ENCODE data around the gene FAM241A. TPM values are rescaled to one million over a fixed set of nuclear protein-coding genes. Genes with fewer than 3 reads are reported as not detected.
A peak's percentile ranks its signal among the peaks of the same experiment; 100 is the strongest.

The FAM241A gene
- total and polyA plus RNA-seq, 9 of the 15 experiments (the other 6 are each of a cell fraction or from before 2014, with no cell fraction given) = 2.3 to 8.5 (median 5.3) TPM

GRCh38 chr4:112230879-112231778 is 85.9 kb downstream of the FAM241A start (continued):
- TF ChIP-seq, protein P1, sequence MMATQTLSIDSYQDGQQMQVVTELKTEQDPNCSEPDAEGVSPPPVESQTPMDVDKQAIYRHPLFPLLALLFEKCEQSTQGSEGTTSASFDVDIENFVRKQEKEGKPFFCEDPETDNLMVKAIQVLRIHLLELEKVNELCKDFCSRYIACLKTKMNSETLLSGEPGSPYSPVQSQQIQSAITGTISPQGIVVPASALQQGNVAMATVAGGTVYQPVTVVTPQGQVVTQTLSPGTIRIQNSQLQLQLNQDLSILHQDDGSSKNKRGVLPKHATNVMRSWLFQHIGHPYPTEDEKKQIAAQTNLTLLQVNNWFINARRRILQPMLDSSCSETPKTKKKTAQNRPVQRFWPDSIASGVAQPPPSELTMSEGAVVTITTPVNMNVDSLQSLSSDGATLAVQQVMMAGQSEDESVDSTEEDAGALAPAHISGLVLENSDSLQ (IDR thresholded peaks at IDR 0.05) = no peak; the same call in 1 of the 2 replicates
- TF ChIP-seq SUPT5H (IDR thresholded peaks at IDR 0.05) (no peak; the same call in 1 of the 2 replicates), HDAC8 (tag; IDR thresholded peaks at IDR 0.05) (no peak), ZNF217 (CRISPR knock-in tag; IDR thresholded peaks at IDR 0.05) (no peak), SREBF1 (IDR thresholded peaks at IDR 0.05; ENCODE audit: borderline replicate concordance, low read depth, low read length) (no peak), ZNF586 (CRISPR knock-in tag; conservative IDR thresholded peaks at IDR 0.05) (no peak), ZNF274 (IDR thresholded peaks at IDR 0.05; ENCODE audit: borderline replicate concordance, low read depth, low read length) (no peak), SREBF2 (CRISPR knock-in tag; IDR thresholded peaks at IDR 0.05) (no peak), ELF4 (CRISPR knock-in tag; IDR thresholded peaks at IDR 0.05) (0 out of 2 replicates have a peak, but pooled peaks have one; percentile 27), CBFB (CRISPR knock-in tag; IDR thresholded peaks at IDR 0.05) (no peak), PCBP2 (IDR thresholded peaks at IDR 0.05; ENCODE audit: low read depth, low read length, poor library complexity, severe bottlenecking) (no peak), BDP1 (IDR thresholded peaks at IDR 0.05; ENCODE audit: insufficient read depth, insufficient read length) (no peak), TCF7 (IDR thresholded peaks at IDR 0.05; ENCODE audit: borderline replicate concordance) (0 out of 2 replicates have a peak, but pooled peaks have one; percentile 16)
- TF ChIP-seq, protein P2, sequence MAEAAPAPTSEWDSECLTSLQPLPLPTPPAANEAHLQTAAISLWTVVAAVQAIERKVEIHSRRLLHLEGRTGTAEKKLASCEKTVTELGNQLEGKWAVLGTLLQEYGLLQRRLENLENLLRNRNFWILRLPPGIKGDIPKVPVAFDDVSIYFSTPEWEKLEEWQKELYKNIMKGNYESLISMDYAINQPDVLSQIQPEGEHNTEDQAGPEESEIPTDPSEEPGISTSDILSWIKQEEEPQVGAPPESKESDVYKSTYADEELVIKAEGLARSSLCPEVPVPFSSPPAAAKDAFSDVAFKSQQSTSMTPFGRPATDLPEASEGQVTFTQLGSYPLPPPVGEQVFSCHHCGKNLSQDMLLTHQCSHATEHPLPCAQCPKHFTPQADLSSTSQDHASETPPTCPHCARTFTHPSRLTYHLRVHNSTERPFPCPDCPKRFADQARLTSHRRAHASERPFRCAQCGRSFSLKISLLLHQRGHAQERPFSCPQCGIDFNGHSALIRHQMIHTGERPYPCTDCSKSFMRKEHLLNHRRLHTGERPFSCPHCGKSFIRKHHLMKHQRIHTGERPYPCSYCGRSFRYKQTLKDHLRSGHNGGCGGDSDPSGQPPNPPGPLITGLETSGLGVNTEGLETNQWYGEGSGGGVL (CRISPR knock-in tag; IDR thresholded peaks at IDR 0.05) = no peak
- TF ChIP-seq, protein P3, sequence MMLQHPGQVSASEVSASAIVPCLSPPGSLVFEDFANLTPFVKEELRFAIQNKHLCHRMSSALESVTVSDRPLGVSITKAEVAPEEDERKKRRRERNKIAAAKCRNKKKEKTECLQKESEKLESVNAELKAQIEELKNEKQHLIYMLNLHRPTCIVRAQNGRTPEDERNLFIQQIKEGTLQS (IDR thresholded peaks at IDR 0.05) = peak; percentile 52; the same call in 1 of the 2 replicates
- TF ChIP-seq, protein P3 (CRISPR knock-in tag; conservative IDR thresholded peaks at IDR 0.05) = no peak
- TF ChIP-seq, protein P4, sequence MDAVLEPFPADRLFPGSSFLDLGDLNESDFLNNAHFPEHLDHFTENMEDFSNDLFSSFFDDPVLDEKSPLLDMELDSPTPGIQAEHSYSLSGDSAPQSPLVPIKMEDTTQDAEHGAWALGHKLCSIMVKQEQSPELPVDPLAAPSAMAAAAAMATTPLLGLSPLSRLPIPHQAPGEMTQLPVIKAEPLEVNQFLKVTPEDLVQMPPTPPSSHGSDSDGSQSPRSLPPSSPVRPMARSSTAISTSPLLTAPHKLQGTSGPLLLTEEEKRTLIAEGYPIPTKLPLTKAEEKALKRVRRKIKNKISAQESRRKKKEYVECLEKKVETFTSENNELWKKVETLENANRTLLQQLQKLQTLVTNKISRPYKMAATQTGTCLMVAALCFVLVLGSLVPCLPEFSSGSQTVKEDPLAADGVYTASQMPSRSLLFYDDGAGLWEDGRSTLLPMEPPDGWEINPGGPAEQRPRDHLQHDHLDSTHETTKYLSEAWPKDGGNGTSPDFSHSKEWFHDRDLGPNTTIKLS (IDR thresholded peaks at IDR 0.05; ENCODE audit: borderline replicate concordance, low read depth) = peak; percentile 31; the same call in 1 of the 2 replicates

All from K562 (cell line).